GM10266 (cell line): Measurements from ENCODE around the gene RNASE1.
"Not testable (repeated sequence)": the region's sequence is repeated elsewhere in the genome, so short reads cannot be mapped to it uniquely, and the experiment has no call there.

Experiments
- DNase-seq: peaks from one replicate; pipeline ENCODE4 v3.0.0; 2012; ENCODE audit errors: extremely low spot score
- TF ChIP-seq, protein P1 (sequence below): IDR thresholded peaks from 2 replicates; pipeline ENCODE4 v1.5.1; 2012; ENCODE audit warnings: mild to moderate bottlenecking, low read depth; ENCODE audit not compliant: control insufficient read depth, insufficient read depth; ENCODE audit errors: missing control alignments

The RNASE1 gene

DNA sequence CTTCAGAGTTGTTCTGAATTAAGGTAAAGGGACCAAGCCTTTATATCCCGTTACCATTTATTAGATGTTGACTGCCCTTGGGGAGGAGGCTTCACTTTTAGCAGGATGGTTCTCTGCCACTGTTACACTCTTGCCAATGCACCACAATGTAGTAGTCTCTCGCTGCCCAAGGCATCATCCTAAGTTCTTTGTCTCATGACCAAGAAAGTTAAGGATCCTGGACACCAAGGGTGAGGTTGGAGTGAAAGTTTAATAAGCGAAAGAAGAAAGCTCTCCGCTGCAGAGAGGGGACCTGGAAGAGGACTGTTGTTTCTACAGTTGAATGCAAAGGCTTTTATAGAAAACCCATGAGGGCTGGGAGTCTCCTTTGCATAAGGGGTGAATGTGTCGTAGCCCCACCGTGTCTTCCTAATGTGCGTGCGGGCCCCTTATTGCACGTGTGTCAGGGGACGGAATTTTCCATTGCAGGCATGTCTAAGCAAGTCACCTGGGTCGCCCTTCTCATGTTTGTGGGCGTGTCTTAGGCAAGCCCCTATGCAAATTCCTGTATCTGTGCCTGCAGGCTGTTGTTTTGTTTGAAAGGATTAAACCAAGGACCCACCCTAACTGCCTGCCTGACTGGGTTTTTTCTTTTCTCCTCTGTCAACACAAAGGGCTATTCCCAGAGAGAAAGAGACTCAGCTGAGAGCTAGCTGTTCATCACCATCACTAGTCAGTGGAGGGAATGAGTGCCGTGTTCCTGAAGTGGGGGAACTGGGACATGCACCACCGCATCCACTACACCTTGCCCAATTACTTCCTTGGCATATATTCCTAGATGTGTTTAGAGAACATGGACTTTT, 17.6 kb upstream of the RNASE1 start:
- TF ChIP-seq, protein P1, sequence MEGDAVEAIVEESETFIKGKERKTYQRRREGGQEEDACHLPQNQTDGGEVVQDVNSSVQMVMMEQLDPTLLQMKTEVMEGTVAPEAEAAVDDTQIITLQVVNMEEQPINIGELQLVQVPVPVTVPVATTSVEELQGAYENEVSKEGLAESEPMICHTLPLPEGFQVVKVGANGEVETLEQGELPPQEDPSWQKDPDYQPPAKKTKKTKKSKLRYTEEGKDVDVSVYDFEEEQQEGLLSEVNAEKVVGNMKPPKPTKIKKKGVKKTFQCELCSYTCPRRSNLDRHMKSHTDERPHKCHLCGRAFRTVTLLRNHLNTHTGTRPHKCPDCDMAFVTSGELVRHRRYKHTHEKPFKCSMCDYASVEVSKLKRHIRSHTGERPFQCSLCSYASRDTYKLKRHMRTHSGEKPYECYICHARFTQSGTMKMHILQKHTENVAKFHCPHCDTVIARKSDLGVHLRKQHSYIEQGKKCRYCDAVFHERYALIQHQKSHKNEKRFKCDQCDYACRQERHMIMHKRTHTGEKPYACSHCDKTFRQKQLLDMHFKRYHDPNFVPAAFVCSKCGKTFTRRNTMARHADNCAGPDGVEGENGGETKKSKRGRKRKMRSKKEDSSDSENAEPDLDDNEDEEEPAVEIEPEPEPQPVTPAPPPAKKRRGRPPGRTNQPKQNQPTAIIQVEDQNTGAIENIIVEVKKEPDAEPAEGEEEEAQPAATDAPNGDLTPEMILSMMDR, result no peak
- no peak for DNase-seq

DNA sequence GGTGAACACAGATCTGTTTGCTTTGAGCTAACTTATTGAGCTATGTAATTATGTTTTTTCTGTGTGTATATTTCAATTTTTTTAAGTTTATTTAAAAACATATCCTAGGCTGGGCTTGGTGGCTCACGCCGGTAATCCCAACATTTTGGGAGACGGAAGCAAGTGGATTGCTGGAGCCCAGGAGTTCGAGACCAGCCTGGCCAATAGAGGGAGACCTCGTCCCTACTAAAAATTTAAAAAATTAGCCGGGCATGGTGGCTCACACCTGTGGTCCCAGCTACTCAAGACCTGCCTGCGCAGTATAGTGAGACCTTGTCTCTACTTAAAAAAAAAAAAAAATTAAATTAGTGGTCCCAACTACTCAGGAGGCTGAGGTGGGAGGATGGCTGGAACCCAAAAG, 16.2 kb upstream of the RNASE1 start:
- no peak for DNase-seq
- TF ChIP-seq, protein P1, result no peak

DNA sequence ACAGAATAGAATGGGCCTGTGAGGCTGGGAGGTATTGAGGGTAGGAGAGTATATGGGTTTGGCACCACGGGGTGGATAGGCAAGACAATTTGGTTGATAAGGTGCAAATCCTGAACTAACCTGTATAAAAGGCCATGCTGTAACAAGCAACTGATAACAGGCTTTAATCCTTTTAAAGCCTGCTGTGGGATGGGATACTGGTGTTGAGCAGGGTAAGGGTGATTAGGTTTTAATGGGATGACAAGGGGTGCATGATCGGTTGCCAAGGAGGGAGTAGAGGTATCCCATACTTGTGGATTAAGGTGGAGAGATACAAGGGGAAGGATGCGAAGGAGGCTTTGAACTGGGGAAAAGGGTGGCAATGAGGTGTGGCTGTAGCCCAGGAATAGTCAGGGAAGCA, 13.3 kb upstream of the RNASE1 start:
- DNase-seq, result not testable (repeated sequence)

DNA sequence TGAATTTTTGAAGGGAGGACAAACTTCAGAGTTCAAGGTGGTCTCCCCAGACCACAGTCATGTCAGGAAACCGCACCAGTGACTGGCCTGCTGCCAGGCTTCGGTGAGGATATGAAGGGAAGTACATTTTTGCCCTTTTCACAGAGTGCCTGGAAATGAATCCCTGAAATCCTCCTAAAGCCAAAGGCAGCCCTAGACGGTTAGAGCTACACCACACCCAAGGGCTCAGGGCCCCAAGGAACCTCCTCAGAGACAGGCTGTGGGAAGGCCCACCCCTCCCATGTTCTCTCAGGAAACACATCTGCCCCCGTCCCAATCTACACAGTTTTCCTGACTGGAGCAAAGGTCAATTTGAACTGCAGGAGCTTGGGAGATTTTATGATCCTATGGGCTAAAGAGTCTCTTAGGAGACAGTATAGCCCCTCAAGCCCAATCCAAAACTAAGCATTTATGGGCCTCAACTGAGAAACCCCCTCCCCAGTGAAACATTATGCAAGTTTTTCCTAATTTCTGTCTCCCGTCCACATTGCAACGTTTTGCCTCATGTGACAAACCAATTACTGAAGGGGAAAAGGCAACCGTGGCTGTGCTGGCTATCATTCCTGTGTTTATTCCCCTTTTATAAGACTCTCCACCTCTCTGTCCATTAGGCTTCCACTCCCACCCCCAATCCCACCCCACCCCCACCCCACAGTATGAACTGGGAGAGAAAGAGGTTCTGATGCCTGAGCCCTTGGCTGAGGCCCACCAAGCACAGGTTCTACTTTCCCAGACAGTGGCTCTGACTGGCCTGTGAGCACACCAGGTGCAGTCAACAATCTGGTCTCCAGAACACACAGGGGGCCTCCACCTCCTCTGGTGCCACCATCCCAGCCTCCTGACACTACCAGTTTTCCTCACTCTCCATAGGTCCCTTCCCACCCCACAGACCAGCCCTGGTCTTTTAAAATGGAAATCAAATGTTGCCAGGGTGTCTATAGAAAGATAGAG, 9.6 kb upstream of the RNASE1 start:
- DNase-seq, result no peak

DNA sequence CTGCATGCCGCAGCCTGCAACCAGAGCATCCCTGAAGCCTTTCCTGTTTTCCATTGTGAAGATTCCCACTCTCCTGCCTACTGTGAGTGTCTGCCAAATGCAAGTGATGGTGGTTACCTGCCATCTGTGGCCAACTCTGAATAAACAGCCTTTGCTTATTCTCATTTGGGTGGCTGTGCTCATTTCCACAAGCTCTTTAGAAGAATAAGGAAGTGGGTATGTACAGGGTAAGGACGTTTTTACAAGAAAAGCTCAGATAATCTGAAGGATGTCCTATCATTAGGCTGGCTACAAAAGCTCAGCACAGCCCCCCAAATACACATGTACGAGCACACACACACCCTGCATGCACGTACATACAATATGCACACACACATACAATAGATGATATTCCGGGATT, 7.3 kb upstream of the RNASE1 start:
- no peak for DNase-seq
- TF ChIP-seq, protein P1, result no peak

More for the DNA sequence above, 9.6 kb upstream of the RNASE1 start:
- TF ChIP-seq, protein P1, result no peak

DNA sequence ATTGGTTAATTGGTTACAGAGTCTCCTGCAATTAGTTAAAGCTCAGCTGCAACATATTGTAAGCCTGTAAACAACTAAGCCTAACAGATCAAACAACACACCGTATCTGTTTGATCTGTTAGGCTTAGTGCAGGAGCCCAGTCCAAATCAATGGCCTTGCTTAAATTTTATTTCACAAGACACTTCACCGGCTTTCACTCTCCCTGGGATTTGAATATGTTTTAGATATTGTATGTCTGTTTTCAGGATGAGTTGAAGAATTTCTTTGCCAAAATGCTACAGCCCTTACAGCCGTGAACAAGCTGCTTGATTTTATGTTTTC, 5.5 kb upstream of the RNASE1 start:
- TF ChIP-seq, protein P1, result no peak
- no peak for DNase-seq

DNA sequence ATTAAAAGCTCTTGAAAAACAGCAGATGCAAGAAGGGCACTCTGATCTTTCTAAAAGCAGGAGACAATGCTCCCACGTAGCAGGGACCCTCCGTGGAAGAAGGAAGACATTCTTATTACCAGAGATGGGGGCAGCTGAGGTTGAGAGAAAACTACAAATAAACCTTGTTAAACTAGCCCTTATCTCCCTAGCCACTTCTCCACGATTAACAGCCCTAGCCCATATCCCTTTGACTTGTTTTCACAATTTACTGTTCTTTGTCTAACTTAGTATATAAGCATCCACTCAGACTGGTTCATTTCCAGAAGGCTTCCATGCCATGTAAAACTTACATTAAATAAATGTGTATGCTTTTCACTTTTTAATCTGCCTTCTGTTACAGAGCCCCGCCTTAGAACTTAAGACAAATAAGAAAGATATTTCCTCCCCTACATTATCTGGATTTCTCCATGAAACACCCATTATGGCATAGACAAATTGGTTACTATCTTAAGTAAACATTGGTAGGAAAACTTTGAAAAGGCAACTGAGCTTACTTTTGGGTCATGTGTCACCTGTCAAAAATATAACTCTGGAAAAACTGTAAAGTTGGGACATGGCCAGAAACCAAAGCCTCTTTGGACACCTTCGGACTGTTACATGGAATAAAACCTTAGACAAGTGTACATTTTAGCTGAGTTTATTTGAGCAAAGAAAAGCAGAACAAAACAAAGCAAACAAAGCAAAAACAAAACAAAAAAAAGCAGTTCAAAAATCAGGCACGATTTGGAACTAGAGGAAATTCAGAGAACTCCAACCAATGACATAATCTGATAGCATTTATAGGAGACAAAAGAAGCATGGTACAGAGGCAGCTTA, 4.9 kb upstream of the RNASE1 start:
- TF ChIP-seq, protein P1, result no peak
- DNase-seq, result no peak
